Measurements from ENCODE around the gene ISYNA1.

Gene ISYNA1

GRCh38 chr19:18430417-18431144, 7.4 kb downstream of the ISYNA1 start:
- no peak for DNase-seq

- peak in 1 of 2 donors; percentile 48 for DNase-seq
Observed at GRCh38 chr19:18429717-18430416, 8.1 kb downstream of the ISYNA1 start.

- DNase-seq, result peak; percentile 92 to 93
Observed at GRCh38 chr19:18428787-18429674, 8.9 kb downstream of the ISYNA1 start.

- no peak for DNase-seq
Observed at GRCh38 chr19:18428173-18428786, 9.7 kb downstream of the ISYNA1 start.

GRCh38 chr19:18427743-18428113, 10.2 kb downstream of the ISYNA1 start:
- DNase-seq, result no peak

GRCh38 chr19:18427080-18427742, 10.7 kb downstream of the ISYNA1 start:
- DNase-seq, result no peak

- no peak for DNase-seq
Observed at GRCh38 chr19:18426416-18426767, 11.5 kb downstream of the ISYNA1 start.

GRCh38 chr19:18425515-18426415, 12.2 kb downstream of the ISYNA1 start:
- DNase-seq, result no peak

GRCh38 chr19:18424890-18425514, 12.9 kb downstream of the ISYNA1 start:
- no peak for DNase-seq

- no peak for DNase-seq
Observed at GRCh38 chr19:18424122-18424889, 13.6 kb downstream of the ISYNA1 start.

- no peak for DNase-seq
Observed at GRCh38 chr19:18423258-18424020, 14.5 kb downstream of the ISYNA1 start.

- peak in 1 of 2 donors; percentile 59 for DNase-seq
Observed at GRCh38 chr19:18422530-18423191, 15.3 kb downstream of the ISYNA1 start.

GRCh38 chr19:18421371-18421959, 16.5 kb downstream of the ISYNA1 start:
- no peak for DNase-seq

- DNase-seq, result no peak
Observed at GRCh38 chr19:18420930-18421329, 17.0 kb downstream of the ISYNA1 start.

- DNase-seq, result peak; percentile 49 to 57
Observed at GRCh38 chr19:18419699-18420460, 18.1 kb downstream of the ISYNA1 start.

GRCh38 chr19:18419195-18419698, 18.7 kb downstream of the ISYNA1 start, which contains the start of gene SSBP4:
TSS of gene SSBP4 (plus strand) at chr19:18419398. CDS start at chr19:18419649, 251 bp downstream.
- DNase-seq, result peak; percentile 74 to 77
